Panc1 (cell line): ENCODE results near the gene TCEA3. TPM values are rescaled to one million over a fixed set of nuclear protein-coding genes. Genes with fewer than 3 reads are reported as not detected.

ENCODE experiments used
- ATAC-seq: fragments of 200-7000 bp; cut with Tn5 transposase; 2 replicates; pipeline ENCODE4 v1.9.1; 2020; ENCODE audit warnings: mild to moderate bottlenecking, moderate library complexity
- BruUV-seq: library from RNA; stranded (reverse); fragments of 400-500 nt; replicated peaks from 2 replicates; lab custom pipeline; 2021; lab: Mats Ljungman, UMichigan
- CTCF ChIA-PET: fragments of 300-600 bp; sonication (Branson Sonifier 250); formaldehyde crosslinking; loops from one replicate; lab custom pipeline; 2022; ENCODE audit warnings: antibody characterized with exemption; lab: Charles Lee
- POLR2A ChIA-PET: fragments of 300-600 bp; sonication (Branson Sonifier 250); formaldehyde crosslinking; loops from one replicate; lab custom pipeline; 2022; ENCODE audit warnings: antibody characterized with exemption; lab: Charles Lee
- DNase-seq: peaks from one replicate; pipeline ENCODE4 v3.0.0-alpha.2; 2010; ENCODE audit warnings: low read depth, low spot score
- H3K27ac ChIP-seq: 2 replicates; pipeline ENCODE4 v1.5.1; 2011; ENCODE audit warnings: mild to moderate bottlenecking, low read length, inconsistent platforms
- H3K27me3 ChIP-seq: fragments of 200-500 bp; sonication (Bioruptor generic); 2 replicates; pipeline ENCODE4 v1.6.0; 2014; ENCODE audit warnings: low read length, inconsistent platforms; ENCODE audit not compliant: control insufficient read depth, insufficient read depth
- H3K36me3 ChIP-seq: fragments of 200-500 bp; sonication (Bioruptor generic); 2 replicates; pipeline ENCODE4 v1.5.1; 2014; ENCODE audit warnings: inconsistent platforms, mild to moderate bottlenecking, low read length, moderate library complexity; ENCODE audit not compliant: control insufficient read depth, insufficient read depth
- H3K4me1 ChIP-seq: 2 replicates; pipeline ENCODE4 v1.5.1; 2011; ENCODE audit warnings: inconsistent platforms, mild to moderate bottlenecking, low read length, moderate library complexity; ENCODE audit not compliant: control insufficient read depth, insufficient read depth
- H3K4me3 ChIP-seq, 2 experiments: 2 replicates each; pipeline ENCODE4 v1.5.1; 2011 to 2012; ENCODE audit warnings: low read depth in 2 of 2, low read length in 2 of 2, mild to moderate bottlenecking in 2 of 2, inconsistent platforms in 1 of 2, moderate library complexity in 1 of 2
- H3K9me3 ChIP-seq: fragments of 200-500 bp; sonication (Bioruptor generic); 2 replicates; pipeline ENCODE4 v1.5.1; 2014; ENCODE audit warnings: low read depth, mild to moderate bottlenecking, inconsistent platforms, low read length, moderate library complexity; ENCODE audit not compliant: control insufficient read depth, insufficient read depth
- POLR2AphosphoS5 ChIP-seq: IDR thresholded peaks from 2 replicates; pipeline ENCODE4 v1.6.1; 2012; ENCODE audit warnings: mild to moderate bottlenecking, low read depth, low read length, moderate library complexity
- SIN3A ChIP-seq: IDR thresholded peaks from 2 replicates; pipeline ENCODE4 v1.6.1; 2012; ENCODE audit warnings: low read depth, mild to moderate bottlenecking, low read length, moderate library complexity, borderline replicate concordance; ENCODE audit not compliant: insufficient read depth
- TCF7L2 ChIP-seq: IDR thresholded peaks from 2 replicates; pipeline ENCODE4 v1.6.1; 2011; ENCODE audit warnings: mild to moderate bottlenecking, low read depth, low read length, inconsistent platforms
- in situ Hi-C: cut with HindIII; loops from 2 replicates; pipeline ENCODE4 v1.10.0; 2016; ENCODE audit warnings: low sequenced_read_pairs, low pct_unique_long_range_greater_than_20kb
- intact Hi-C: fragments of 100-400 bp; cut with micrococcal nuclease; formaldehyde crosslinking; loops from one replicate; pipeline ENCODE4 v1.10.0; 2022; ENCODE audit not compliant: unreplicated experiment
- total RNA-seq: library from RNA; stranded (reverse); gene quantifications from one replicate; pipeline ENCODE4 v1.2.1, GENCODE V29; 2021; ENCODE audit not compliant: unreplicated experiment
- TF ChIP-seq, protein P1 (sequence below): fragments of 450-650 bp; IDR thresholded peaks from 2 replicates; pipeline ENCODE4 v1.5.1; 2017; ENCODE audit warnings: mild to moderate bottlenecking
- TF ChIP-seq, protein P2 (sequence below), 2 experiments: IDR thresholded peaks; 2 replicates each; pipeline ENCODE4 v1.6.1; 2011 to 2012; ENCODE audit warnings: low read depth in 2 of 2, control low read depth in 1 of 2, low read length in 1 of 2, mild to moderate bottlenecking in 1 of 2, moderate library complexity in 1 of 2; ENCODE audit not compliant: insufficient read depth in 1 of 2

Gene TCEA3
- total RNA-seq, 1 experiment from 2014 or later = 8.3 TPM

- no peak for ATAC-seq
- Histone ChIP-seq H3K4me1 (no peaks in the 10 kb centered on the region), H3K27me3 (no peaks in the 10 kb centered on the region), H3K27ac (no peak overlapping the region), H3K4me3 (no peak overlapping the region), H3K36me3 (no peaks in the 10 kb centered on the region), H3K9me3 (no peaks in the 10 kb centered on the region; the same call in 1 of the 2 replicates)
- no peak for DNase-seq
- ChIA-PET POLR2A (no interaction called here), CTCF (no interaction called here)
- no TSS peak for BruUV-seq
- TF ChIP-seq SIN3A (no peak), TCF7L2 (no peak), POLR2AphosphoS5 (no peak)
- TF ChIP-seq, protein P1, sequence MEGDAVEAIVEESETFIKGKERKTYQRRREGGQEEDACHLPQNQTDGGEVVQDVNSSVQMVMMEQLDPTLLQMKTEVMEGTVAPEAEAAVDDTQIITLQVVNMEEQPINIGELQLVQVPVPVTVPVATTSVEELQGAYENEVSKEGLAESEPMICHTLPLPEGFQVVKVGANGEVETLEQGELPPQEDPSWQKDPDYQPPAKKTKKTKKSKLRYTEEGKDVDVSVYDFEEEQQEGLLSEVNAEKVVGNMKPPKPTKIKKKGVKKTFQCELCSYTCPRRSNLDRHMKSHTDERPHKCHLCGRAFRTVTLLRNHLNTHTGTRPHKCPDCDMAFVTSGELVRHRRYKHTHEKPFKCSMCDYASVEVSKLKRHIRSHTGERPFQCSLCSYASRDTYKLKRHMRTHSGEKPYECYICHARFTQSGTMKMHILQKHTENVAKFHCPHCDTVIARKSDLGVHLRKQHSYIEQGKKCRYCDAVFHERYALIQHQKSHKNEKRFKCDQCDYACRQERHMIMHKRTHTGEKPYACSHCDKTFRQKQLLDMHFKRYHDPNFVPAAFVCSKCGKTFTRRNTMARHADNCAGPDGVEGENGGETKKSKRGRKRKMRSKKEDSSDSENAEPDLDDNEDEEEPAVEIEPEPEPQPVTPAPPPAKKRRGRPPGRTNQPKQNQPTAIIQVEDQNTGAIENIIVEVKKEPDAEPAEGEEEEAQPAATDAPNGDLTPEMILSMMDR = no peak
- TF ChIP-seq, protein P2, sequence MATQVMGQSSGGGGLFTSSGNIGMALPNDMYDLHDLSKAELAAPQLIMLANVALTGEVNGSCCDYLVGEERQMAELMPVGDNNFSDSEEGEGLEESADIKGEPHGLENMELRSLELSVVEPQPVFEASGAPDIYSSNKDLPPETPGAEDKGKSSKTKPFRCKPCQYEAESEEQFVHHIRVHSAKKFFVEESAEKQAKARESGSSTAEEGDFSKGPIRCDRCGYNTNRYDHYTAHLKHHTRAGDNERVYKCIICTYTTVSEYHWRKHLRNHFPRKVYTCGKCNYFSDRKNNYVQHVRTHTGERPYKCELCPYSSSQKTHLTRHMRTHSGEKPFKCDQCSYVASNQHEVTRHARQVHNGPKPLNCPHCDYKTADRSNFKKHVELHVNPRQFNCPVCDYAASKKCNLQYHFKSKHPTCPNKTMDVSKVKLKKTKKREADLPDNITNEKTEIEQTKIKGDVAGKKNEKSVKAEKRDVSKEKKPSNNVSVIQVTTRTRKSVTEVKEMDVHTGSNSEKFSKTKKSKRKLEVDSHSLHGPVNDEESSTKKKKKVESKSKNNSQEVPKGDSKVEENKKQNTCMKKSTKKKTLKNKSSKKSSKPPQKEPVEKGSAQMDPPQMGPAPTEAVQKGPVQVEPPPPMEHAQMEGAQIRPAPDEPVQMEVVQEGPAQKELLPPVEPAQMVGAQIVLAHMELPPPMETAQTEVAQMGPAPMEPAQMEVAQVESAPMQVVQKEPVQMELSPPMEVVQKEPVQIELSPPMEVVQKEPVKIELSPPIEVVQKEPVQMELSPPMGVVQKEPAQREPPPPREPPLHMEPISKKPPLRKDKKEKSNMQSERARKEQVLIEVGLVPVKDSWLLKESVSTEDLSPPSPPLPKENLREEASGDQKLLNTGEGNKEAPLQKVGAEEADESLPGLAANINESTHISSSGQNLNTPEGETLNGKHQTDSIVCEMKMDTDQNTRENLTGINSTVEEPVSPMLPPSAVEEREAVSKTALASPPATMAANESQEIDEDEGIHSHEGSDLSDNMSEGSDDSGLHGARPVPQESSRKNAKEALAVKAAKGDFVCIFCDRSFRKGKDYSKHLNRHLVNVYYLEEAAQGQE (IDR thresholded peaks at IDR 0.05; ENCODE audit: insufficient read depth in 1 of 2, low read depth in 2 of 2, low read length in 1 of 2) = no peak
- intact Hi-C loops = no loop called here
- in situ Hi-C loops = no loop called here
Measured at GRCh38 chr1:23395154-23395724, 29.3 kb downstream of the TCEA3 start.

DNA sequence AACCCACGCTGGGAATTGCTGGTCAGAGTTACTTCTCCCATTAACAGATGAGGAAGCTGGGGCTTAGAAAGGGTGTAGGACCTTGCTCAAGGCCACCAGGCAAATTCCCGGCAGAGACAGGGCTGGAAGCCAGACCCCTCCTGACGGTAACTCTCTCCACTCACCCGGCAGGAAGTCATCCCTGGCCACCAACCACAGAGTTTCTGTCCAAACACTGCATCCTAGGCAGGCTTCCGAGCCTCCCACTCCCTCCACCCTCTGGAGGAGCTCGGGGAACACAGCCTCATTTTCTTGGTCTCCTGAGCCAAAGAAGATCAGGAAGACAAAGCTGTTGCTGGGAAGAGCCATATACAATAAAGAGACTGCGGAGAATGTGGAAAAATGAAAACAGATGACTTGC lies 29.9 kb downstream of the TCEA3 start:
- no peak for TF ChIP-seq POLR2AphosphoS5
- no peak for TF ChIP-seq SIN3A
- TF ChIP-seq, protein P1 = no peak
- TF ChIP-seq, protein P2 (IDR thresholded peaks at IDR 0.05; ENCODE audit: insufficient read depth in 1 of 2, low read depth in 2 of 2, low read length in 1 of 2) = no peak
- TF ChIP-seq TCF7L2 = no peak
- H3K27ac ChIP-seq = no peak overlapping the region
- CTCF ChIA-PET = no interaction called here
- in situ Hi-C loops = no loop called here
- no peaks in the 10 kb centered on the region for H3K27me3 ChIP-seq
- H3K36me3 ChIP-seq = no peaks in the 10 kb centered on the region
- POLR2A ChIA-PET = interaction anchor here (0.6 kb wide), 1 partner anchor 27 kb away, joined by 3 read pairs; no protein-coding TSS in a partner anchor
- no peak overlapping the region for H3K4me3 ChIP-seq
- intact Hi-C loops = no loop called here
- H3K9me3 ChIP-seq = no peaks in the 10 kb centered on the region; the same call in 1 of the 2 replicates
- no peaks in the 10 kb centered on the region for H3K4me1 ChIP-seq
- ATAC-seq = no peak
- no peak for DNase-seq
- BruUV-seq = no TSS peak
